ENCODE results near the gene CASKIN1.
"Not testable (repeated sequence)": the region's sequence is repeated elsewhere in the genome, so short reads cannot be mapped to it uniquely, and the experiment has no call there.

CASKIN1 gene

DNA sequence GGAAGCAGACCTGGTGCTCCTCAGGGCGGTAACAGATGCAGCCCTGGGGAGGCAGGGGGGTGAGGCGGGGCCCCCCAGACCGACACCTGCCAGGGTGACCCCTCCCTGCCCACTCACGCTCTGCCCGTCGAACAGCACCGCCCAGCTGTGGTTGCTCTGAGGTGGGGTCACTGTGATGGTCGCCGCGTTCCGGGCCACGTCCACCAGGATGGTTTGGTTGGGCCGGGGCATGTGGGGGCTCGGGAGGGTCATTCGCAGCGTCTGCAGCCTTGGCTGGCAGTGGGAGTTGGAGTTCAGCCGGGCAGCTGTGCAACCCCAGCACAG lies 13.6 kb upstream of the CASKIN1 start:
- DNase-seq: no peak

DNA sequence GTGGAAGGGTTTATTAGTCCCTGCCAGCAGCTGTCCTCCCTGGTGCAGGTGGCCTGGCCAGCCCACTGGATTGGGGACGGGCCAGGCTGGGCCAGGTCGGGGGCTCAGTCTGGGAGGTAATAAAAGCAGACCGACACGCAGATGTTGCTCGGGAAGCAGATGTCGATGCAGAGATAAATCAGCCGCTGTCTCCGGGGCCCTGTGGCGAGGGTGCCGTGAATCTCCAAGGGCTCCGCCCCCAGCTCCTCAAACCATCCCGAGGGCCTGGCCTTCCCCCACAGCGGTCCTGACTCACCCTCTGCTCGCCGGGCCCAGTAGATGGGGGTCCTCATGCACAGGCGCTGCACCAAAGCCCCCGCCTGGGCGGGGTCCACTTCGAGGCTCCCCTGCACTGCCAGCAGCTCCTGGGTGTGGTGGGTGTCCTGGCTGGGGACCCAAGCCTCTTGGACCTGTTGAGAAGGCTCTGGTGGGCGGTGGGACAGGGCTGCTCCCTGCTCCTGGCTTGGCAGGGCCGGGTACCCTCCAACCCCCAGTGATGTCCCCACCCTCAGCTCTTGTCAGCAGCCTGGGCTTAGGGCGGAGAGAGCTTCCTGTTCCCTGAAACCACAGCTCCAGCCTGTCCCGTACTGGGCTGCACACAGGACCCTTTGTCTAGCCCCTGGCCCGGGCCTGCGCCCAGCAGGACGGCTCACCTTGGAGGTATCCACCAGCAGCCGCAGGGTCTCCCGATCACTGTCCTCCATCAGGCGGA lies 13.0 kb upstream of the CASKIN1 start:
- peak; percentile 60 for DNase-seq

DNA sequence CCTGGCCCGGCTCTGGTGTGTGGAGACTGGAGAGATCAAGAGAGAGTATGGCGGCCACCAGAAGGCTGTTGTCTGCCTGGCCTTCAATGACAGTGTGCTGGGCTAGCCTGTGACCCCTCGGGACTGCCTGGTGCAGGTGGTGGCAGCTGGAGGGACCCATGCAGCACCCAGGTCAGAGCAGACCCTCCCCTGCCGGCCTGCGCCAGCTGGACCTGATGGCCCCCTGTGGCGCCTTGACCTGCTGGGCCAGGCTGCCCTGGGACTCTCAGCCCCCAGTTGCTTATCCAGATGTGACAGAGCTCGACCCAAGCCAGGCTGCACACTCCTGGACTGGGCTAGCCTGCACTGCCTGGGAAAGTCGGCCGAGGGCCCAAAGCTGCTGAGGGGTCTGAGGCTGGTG lies 12.4 kb upstream of the CASKIN1 start:
- DNase-seq: no peak

DNA sequence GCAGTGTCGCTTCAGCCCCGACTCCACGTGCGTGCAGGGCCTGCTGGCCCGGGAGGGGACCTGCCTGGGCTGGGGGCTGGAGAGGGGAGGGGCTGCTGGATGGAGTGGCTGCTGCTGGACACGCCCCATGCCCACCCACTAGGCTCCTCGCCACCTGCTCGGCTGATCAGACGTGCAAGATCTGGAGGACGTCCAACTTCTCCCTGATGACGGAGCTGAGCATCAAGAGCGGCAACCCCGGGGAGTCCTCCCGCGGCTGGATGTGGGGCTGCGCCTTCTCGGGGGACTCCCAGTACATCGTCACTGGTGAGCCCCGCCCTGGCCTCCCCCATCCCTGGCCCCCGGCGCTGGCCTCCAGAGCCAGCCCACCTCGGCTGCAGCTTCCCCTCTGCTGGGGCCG lies 11.9 kb upstream of the CASKIN1 start:
- no peak for DNase-seq

DNA sequence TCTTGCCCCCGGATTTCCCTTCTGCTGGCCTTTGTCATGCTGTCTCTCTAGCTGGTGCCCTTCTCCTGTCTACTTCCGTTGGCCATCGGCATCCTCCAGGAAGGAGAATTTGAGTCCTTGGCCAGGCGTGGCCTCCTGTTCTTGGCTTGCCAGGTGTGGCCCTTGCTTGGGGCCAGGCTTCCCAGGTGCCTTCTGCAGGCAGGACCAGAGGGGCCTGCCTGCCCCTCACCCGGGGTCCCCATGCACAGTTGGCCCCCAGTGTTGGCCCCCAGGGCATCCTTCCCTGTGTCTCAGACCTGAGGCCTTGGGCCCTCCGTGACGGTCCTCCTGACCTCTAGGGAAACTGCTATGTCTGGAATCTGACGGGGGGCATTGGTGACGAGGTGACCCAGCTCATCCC lies 11.5 kb upstream of the CASKIN1 start:
- no peak for DNase-seq

DNA sequence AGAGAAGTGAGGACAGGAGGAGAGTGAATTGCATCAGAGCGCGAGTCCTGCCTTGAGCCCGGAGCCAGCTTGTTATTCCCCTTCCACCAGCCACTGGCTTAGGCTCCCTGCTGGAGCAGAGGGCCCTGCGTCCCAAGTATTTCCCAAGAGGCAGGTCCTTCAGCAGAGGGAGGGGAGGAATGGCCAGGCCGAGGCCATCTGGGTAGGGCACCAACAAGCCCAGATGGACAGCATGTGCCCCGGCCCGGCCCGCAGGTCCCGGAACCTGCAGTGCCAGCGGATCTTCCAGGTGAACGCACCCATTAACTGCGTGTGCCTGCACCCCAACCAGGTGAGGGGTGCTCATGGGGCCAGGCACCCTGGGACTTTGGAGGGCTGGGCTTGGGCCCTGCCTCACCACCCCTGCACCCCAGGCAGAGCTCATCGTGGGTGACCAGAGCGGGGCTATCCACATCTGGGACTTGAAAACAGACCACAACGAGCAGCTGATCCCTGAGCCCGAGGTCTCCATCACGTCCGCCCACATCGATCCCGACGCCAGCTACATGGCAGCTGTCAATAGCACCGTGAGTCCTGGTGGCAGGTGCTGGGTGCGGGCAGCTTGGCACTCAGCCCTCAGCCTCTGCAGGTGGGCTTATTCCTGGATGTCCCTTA lies 10.5 kb upstream of the CASKIN1 start:
- DNase-seq: no peak

DNA sequence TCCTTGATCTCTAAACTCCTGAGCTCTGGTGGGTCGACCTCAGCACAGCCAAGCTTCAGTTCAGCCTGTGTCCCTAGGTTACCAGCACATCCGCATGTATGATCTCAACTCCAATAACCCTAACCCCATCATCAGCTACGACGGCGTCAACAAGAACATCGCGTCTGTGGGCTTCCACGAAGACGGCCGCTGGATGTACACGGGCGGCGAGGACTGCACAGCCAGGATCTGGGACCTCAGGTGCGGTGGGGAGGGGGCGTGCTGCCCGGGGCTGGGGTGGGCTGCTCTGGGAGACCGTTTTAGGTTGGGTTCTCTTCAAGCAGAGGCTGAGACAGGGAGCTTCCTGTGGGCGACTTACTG lies 10.0 kb upstream of the CASKIN1 start:
- DNase-seq: no peak

DNA sequence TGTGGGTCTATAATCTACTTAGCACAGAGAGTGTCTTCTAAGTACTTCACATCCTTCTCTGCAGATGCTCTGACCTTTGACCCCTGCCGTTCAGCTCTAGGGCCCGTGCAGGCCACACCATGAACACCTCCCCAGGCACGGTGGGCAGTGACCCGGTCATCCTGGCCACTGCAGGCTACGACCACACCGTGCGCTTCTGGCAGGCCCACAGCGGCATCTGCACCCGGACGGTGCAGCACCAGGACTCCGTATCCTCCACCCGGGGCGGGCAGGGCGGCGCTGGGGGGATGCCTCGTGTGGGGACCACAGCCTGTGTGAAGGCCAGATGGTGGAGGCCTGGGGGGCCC lies 9.5 kb upstream of the CASKIN1 start:
- DNase-seq: no peak

DNA sequence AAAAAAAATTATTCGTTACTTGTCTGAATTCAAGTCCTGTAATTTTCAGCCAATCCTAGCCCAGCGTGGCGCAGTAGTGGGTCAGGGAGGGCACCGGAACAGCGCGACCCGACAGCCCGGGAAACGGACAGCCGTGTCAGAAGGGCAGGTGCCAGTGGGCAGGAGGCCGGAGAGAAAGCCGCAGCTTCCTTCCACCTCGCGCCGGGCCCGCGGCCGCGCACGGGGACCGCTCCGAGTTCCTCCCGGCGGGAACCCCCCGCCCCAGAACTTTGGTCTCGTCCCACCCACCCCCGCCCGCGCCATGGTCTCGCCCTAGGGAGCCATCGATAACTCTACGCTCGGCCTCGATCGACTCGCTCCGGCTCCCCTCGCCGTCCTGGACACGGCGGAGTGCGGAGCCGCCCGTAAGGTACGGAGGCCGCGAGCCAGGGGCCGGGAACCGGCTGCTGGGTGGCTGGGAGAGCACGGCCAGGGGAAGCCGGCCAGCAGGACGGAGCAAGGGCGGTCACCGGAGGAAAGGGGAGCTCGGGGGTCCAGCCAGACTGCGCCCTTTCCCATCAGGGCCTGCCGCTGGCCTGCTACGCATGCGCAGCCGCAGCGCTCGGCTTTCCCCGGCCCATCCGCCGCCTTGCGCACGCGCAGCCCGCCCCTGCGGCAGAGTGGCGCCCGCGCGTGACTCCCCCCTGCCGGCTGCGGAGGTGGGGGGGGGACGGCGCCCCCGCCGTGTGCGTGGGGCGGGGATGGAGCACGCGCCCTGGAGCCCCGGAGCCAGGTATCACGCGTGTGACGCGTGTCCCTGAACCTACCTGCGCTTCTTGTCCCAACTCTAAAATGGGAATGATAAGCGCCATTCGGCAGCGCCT lies 8.9 kb upstream of the CASKIN1 start, which contains the start of gene MLST8:
Gene MLST8 (plus strand): TSS at position 351 of the 863 bp plus-strand sequence. CDS start 632 bp downstream, outside the sequence.
- peak; percentile 98 for DNase-seq

DNA sequence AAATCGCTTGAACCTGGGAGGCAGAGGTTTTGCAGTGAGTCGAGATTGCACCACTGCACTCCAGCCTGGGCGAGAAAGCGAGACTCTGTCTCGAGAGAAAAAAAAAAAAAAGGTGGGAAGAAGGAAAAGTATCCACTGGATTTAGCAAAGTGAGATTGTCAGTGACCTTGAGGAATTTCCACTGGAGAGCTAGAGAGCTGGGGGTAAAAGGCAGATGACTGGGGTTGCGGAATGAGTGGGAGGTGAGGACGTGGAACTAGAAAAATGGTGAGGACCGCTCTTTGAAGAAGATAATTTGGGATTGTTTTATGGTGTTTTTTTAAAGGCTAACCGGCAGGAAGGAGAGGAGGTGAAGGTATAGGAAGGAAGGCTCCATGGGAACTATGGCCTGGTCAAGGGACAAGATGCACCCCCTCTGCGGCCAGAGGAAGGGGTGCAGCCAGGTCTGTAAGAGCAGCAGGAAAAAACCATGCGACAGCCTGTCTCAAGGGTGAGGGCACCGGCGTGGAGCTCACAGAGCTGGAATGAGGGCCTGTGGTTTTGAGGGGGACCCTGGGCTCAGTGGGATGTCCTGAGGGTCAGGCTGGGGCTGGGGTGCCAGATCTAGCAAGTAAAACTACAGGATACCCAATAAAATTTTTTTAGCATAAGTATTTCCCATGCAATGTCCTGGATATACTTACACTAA lies 8.2 kb upstream of the CASKIN1 start:
- peak; percentile 64 for DNase-seq

DNA sequence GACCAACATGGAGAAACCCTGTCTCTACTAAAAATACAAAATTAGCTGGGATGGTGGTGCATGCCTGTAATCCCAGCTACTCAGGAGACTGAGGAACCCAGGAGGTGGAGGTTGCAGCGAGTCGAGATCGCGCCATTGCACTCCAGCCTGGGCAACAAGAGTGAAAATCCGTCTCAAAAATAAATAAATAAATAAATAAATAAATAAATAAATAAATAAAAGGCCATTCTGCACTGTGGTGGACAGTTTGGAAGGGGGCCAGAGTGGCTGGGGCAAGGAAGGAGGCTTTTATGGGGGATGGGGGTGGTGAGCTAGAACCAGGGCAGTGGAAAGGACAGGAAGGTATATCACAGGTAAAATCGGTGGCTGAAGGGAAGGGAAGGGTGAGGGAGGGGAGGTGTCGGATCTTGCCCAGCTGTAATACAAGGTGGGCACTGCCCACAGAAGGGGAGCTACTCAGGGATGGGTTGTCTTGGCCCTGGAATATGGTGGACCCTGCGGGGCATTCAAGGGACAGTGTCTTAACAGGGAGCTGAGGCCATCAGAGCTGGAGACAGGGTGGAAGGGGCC lies 6.8 kb upstream of the CASKIN1 start:
- DNase-seq: not testable (repeated sequence)

DNA sequence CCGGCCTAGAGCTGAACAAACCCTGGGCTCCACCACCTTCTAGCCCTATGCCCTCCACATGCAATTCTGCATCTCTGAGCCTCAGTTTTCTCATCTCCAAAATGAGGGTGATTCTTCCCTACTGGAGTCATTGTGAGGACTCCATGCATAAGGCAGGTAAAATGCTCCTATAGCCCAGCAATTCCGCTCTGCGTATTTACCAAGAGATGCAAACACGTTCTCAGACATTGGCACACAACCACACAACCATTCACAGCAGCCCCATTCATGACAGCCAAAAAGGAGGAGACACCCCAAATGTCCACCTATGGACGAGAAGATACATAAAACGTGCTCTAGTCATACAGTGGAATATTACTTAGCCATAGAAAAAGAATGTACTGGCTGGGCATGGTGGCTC lies 3.9 kb upstream of the CASKIN1 start:
- no peak for DNase-seq

DNA sequence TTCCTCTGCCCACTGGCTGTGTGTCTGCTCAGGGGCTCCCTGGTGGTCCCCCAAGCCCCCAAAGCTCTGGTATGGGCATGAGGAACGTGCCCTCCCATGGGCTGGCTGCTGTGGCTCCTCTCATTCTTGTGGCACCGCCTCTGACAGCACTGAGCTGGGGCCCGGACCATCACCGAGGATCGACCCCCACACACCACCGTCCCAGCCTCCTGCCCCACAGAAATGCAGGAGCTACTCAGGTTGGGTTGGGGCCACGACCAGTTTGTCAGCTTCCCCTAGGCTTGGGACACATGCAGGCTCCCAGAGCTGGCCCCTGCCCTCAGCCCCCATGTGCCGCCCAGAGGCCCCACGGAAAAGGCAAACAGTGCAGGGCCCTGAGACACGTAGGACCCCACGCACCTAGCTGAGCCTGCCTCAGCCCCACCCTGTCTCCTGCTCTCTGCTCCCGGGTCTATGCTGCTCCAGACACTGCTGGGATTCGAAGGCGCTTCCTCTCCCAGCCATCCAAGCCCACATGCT lies 3.3 kb upstream of the CASKIN1 start:
- no peak for DNase-seq

DNA sequence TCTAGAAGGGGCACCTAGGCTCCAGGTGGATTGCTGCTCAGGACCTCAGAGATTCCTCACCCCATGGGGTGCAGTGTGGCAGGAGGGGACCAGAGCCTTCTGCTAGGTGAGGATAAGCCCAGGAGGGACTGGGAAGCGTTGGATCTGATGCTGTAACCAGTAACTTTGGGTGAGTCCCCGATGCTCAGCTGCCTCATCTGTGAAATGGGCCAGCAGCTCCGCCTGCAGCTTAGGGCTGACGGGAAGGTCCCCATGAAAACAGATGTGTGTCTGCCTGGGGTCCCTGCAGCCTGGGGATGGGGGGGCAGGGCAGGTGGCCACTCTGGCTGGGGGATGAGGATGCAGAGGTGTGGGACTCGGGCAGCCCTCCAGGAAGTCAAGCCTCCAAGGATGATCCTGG lies 2.7 kb upstream of the CASKIN1 start:
- DNase-seq: no peak

DNA sequence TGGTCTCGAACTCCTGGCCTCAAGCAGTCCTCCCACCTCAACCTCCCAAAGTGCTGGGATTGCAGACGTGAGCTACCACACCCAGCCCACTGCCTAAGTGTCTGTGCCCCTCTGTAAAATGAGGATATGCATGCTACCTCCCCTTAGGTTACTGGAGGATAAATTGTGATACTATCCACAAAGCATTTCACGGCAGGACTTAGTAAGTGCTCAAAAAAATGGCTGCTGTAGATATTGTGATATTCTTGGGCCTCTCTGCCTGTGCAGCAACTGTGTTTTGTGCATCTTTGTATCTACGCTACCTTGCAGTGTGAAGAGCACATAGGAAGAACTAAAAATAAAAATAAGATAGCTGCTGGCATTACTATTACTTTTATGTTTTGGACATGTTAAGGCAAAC lies 1.9 kb upstream of the CASKIN1 start:
- no peak for DNase-seq

DNA sequence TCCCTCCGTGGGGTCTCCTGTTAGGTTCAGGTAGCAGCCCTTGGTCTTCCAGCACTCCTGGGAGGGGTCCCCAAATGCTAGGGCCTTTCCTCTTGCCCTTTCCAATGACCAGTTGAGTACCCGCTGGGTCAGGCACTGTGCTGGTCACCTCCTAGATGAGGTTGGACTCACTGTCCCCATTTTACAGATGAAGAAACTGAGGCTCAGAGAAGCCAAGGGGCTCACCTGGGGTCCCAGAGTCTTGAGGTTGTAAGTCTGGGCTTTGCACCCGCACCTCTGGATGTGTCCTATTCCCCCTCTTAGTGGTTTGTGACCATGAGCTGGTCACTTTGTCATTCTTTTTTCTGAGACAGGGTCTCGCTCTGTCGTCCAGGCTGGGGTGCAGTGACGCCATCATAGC lies 1.4 kb upstream of the CASKIN1 start:
- no peak for DNase-seq

DNA sequence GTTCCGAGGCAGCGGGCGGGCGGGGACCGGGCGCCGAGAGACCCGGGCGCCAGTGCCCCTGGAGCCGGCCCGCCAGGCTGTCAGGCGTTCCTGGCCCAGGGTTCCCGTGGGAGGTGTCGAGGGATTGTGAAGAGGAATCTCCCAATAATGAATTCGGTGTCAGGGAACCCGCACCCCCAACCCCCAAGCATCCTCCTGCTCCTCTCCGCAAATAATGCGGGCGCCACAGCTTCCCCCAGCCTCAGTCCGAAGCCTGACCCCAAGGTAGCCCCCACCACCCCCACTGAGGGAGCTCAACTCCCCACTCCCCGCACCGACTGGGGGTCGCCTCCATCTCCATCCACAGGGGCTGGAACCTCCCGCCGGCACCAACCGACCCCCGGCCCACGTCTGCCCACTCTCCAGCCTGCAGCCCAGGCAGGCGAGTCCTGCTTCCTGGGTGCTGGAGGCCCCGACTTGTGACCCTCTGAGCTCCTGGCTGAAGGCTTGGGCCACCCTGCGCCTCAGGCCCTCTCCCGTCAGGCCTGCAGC lies 641 bp upstream of the CASKIN1 start:
- no peak for DNase-seq

DNA sequence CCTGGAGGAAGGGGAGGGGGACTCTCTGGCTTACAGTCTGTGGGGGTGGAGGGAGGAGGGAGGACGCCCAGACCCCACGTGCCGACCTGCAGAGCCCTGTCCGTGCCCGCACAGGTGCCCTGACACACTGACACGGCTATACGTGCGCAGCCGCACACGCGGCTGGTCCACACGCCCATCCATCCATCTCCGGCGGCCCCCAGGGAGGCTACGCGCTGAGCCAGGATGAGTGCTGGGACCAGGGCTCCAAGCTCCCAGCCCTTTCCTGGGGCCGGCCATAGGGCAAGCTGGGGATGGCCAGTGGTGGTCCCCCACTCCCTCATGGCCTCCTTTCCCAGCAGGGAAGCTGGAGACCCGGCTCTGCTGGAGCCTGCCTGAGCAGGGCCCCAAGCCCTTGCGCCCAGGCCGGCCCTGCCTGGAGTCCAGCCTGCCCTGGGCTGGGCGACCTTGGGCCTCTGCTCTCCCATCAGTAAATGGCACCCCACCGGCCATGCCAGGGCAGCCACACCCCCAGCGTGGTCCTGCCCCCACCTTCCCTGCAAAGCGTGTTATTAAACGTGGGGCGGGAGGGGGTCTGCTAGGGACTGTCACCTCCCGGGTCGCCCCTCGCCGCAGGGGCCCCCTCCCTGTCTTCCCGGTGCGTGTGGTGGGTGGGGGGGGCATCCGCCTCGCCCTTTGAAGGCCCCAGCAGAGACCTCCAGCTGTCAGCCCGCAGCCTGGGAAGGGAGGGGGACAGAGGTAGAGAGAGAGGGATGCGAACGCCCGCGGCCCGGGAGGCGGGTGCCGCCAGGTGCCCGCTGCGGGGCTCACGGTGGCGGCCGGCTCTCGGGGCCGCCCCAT lies 863 bp downstream of the CASKIN1 start:
- no peak for DNase-seq

DNA sequence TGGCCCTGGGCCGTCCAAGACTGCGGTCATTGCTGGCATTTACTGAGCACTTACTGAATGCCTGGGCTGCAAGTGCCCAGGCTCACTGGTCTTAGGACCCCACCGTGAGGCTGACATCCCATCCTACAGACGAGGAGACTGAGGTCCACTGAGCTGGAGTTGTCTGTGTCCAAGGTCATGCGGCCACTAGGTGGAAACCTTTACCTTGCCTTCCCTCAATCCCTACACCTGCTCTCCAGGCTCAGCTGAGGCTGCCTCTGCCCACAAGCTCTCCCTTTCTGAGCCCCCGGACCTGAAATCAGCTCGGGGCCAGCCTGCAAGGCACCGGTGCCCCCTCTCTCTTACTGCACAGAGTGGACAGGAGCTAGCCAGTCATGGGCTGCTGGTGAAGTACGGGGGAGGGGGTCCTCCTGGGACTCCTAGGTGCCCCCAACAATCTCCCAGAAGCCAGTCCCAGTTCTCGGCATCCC lies 1.5 kb downstream of the CASKIN1 start:
- peak; percentile 71 for DNase-seq

DNA sequence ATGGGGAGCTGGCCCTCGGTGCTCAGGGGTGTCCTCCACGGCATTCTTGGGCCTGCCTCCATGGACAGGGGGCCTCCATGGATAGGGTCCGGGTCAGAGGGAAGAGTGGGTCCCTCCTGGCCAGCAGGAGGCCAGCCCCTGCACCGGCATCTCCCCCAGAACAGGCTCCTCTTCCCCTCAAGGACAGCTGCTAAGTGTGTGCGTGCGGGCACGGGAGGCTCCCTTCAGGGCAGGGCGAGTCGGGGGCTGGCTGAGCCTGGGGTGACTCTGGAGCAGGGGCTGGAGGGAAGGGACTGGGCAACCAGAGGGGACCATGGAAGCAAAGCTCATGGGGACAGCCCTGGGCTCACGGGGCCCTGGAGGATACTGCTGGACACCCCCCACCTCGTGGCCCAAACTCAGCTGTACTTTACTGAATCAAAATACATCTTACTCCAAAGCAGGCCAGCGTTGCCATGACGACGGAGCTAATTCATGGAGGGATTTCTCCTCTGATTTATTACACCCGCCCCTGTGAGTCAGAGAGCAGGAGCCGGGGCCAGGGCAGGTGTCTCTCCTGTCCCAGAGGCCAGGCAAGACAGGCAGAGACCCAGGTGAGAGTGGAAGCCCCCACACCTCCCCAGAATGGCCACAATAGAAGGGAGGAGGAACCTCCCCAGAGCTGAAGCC lies 2.1 kb downstream of the CASKIN1 start:
- no peak for DNase-seq

DNA sequence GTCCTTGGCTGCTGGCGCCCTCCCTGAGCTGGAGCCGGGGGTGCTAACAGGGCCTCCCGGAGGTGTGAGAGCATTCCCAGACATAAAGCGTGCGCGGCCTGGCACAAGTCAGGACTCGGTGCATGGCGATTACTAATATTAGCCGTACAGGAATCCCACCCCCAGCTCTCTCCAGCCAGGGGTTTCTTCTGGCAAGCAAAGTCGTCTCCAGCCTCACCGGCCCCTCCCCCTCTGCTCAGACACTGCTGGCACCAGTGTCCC lies 5.0 kb downstream of the CASKIN1 start:
- no peak for DNase-seq

All from activated CD8-positive, alpha-beta memory T cell treated with anti-CD3 and anti-CD28 coated beads for 24 hours (primary cell).